ENCODE results near the gene GANAB.
"Not testable (repeated sequence)": the region's sequence is repeated elsewhere in the genome, so short reads cannot be mapped to it uniquely, and the experiment has no call there.

The GANAB gene

DNA sequence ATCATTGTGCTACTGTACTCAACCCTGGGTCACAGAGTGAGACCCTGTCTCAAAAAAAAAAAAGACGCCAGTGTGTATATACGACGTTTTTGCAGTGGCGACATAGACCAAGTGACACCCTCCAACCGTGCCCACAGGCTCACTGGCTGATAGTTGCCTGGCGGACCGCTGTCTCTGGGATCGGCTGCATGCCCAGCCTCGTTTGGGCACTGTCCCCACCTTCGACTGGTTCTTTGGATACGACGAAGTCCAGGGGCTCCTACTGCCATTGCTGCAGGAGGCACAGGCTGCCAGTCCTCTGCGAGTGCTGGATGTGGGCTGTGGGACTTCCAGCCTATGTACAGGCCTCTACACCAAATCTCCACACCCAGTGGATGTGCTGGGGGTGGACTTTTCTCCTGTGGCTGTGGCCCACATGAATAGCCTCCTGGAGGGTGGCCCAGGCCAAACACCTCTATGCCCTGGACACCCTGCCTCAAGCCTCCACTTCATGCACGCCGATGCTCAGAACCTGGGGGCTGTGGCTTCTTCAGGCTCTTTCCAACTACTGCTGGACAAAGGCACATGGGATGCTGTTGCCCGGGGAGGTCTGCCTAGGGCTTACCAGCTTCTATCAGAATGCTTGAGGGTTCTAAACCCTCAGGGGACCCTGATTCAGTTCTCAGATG, 20.0 kb upstream of the GANAB start:
- no peak for DNase-seq

DNA sequence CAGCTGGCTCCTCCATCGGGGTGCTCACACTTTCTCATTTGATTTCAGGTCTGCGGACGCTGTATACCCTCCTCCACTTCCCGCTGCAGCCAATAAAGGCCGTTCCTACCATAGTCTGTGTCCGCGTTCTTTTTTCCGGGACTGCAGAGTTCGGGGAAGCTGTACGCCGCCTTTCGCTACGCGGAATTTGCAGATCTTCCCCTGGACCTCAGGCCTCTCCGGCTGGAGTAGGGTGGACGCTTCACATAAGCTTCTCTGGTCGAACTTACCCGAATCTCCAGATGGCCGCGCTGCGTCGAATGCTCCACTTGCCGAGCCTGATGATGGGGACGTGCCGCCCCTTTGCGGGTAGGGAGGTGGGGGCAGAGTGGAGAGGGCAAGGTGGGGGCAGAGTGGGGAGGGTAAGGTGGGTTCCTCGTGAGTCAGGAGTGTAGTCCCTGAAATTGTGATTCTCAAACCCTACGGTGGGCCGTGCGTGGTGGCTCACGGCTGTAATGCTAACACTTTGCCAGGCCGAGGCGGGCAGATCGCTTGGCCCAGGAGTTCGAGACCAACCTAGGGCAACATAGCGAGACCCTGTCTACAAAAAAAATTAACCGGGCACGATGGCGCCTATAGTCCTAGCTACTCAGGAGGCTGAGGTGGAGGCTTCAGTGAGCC, 19.3 kb upstream of the GANAB start:
- DNase-seq: peak; percentile 78 to 80

DNA sequence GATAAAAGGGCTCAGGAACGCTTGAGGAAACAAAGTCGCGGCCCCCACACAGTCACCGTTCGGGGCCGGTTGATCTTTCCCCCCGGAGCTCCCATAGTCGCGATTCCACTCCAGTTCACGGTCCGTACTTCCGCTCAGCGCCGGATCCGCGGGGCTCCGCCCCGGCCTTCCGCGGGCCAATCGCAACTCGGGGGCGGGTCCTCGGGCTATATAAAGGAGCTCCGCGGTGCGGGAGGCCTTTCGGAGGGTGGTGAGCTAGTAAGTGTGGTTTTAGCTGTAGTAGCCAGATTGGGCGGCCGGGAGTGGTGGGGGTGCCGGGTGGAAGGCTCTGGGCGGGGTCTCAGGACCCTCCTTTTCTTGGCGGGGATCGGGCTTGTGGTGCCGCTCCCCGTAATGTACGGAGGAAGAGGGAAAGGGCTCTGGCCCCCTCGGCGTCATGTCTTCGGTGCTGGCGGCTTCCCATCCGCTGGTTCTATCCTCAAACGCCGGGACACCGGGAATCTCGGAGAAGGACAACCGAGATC, 18.7 kb upstream of the GANAB start, which contains the start of the genes C11orf98 and CSKMT:
Gene C11orf98 (minus strand): TSS at position 136 of the 524 bp plus-strand sequence. CDS start 41 bp downstream, at position 95.
Gene CSKMT (plus strand): TSS at position 238 of the 524 bp plus-strand sequence. CDS start 568 bp downstream, outside the sequence.
- DNase-seq: peak; percentile 82 to 98

DNA sequence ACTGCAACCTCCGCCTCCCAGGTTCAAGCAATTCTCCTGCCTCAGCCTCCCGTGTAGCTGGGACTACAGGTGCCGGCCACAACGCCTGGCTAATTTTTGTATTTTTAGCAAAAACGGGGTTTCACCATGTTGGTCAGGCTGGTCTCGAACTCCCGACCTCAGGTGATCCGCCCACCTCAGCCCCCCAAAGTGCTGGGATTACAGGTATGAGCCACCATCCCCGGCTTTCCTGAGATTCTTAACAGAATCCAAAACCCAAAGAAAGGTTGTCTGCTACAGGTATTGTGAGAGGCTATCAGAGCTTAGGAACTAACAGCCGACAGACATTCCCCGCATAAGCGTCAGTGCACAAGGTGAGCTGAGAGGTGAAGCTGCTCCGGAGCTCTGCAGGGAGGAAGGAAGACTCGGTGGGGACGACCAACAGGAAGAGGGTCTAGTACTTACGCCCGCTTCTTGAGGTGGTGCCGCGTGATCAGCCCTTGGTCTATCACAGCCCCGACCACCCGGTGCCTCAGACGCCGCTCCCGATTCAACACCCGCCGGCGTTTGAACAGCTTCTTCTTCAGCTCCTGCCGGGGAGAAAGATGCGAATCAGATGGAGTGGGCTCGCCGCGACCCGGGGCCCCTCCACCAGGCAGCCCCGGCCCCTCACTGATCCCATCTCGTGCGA, 18.1 kb upstream of the GANAB start:
- peak; percentile 69 to 85 for DNase-seq

DNA sequence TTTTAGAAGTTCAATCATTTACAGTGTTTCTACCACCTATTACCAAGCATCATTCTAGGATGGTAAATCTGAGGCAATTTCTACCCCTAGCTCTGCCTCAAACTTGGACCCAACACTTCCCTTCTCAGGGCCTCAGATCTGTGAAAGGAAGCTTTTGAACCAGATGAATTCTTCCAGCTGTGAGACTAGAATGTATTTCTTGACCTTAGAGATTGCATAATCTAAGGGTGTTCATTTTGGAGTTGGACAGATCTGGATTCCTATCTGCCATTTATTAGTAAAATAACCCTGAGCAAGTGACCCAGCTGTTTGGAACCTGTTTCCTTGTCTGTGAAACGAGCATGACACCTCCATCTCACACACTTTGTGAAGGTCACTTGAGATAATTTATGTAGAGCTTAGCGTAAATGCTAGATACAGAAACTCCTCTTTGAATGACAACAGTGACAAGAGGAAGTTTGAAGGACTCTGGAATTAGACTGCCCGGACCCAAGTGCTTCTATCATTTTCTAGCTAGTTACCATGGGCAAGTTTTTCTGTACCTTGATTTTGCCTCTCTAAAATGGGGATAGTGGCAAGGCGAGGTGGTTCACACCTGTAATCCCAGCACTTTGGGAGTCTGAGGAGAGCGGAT, 10.5 kb upstream of the GANAB start:
- DNase-seq: no peak

DNA sequence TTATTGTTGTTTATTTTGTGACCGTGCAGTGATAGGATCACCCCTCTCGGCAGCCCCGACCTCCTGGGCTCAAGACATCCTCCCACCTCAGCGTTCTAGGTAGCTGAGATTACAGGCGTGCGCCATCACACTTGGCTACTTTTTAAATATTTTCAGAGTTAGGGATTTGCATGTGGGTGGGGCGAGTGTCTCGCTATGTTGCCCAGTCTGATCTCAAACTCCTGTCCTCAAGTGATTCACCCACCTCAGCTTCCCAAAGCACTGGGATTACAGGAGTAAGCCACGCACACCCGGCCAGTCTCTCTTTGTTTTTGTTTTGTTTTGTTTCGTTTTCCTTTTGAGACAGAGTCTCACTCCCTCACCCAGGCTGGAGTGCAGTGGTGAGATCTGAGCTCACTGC, 7.9 kb upstream of the GANAB start:
- DNase-seq: no peak

DNA sequence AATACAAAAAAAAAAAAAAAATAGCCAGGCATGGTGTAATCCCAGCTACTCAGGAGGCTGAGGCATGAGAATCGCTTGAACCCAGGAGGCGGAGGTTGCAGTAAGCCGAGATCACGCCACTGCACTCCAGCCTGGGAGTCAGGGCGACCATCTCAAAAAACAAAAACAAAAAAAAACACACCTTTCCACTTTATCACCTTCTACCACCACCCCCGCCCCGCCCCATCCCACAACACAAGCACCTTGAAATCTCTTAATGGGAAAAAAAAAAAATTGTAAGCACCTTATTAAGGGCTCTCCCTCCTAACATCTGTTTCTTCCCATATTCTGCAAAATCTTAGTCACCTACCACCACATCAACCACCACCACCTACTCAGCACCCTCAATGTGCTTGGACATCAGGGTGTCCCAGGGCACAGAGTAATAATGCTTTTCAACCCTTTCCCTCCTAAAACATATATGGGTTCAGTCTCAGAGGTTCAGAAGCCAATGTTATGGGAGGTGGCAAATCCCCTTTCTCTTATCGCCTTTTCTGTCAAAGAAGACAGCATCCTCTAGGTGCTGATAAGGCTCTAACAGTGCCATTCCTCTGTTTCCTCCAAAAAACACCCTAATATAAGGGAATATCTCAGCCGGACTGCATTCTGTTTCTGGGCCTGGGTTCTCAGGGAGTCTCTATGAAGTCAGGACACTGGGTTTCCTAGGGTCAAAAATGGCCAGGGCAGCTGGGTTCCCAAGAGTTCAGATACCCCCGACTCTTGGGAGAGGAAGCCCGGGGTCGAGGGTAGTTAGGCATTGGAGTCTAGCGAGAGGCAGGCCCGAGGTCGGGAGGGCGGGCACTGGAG, 6.0 kb upstream of the GANAB start:
- DNase-seq: no peak

DNA sequence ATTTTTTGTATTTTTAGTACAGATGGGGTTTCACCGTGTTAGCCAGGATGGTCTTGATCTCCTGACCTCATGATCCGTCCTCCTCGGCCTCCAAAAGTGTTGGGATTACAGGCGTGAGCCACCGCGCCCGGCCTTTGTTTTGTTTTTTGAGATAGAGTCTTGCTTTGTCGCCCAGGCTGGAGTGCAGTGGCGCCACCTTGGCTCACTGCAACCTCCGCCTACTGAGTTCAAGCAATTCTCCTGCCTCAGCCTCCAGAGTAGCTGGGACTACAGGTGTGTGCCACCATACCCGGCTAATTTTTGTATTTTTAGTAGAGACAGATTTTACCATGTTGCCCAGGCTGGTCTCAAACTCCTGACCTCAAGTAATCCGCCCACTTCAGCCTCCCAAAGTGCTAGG, 3.9 kb upstream of the GANAB start:
- not testable (repeated sequence) for DNase-seq

DNA sequence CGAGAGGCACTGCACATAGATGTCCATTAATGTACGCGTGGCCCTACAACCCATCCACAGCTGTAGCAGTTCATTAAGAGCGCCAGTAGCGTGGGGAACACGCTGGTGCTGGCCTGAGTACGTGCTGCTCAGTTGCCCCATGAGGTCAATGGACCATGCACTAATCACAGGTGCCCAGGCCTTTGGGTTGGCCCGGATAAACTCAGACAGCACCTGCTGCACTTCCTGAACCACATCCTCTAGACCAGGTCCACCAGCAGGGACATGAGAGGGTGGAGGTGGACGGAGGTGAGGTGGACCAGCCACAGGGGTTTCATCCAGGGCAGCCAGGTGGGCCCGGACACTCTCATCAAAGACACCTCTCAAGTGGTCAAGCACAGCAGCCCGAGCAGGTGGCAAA, 3.1 kb upstream of the GANAB start:
- DNase-seq: no peak

DNA sequence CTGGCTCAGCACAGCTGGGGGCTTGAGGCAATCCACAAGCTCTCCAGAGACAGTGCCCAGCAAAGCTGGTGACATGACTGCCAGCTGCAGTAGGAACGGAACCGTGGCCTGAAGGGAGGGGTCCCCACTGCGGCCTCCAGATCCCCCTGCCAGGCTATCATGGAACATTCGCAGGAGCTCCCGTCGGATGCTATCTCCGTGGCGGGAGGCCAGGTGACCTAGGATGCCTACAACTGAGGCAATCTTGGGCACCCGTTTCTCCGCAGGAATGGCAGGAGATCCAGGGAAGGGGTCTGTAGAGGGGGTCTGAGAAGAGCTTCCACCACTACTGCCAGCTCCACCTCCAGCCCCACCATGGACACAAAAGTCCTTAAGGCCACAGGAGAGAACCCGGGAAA, 2.6 kb upstream of the GANAB start:
- no peak for DNase-seq

DNA sequence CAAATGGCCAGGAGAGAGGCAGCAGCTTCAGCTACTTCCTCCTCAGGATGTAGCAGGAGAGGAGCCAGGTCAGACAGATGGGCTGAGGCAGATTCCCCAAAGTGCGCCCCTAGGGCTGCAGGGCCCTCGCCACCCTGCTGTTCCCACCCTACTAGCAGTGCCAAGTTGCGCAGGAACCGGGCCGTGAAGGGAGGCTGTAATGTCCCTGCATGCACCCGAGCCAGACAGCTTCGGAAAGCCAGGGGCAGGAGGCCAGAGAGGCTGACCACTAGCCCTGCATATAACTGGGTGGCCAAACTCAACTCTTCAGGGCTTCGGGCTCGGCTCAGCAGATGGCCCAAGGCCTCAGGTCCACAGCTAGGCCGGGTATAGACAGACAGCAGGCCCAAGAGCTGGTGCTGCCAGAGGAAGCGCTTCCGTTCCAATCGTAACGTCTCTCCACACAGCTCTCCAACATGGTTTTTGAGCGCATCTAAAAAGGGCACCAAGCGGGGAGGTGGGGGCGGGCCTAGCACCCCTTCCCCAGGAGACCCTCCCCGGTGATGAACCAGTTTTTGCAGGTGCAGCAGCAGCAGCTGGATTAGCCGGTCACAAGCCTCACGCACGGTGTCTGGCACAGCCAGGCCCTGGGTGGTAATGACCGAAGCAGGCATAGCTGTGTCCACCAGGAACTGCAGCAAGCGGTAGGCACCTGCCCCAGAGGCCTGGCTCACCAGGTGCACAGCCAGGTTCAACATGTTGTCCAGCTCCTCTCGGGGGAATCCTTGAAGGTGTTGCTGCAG, 2.0 kb upstream of the GANAB start:
- DNase-seq: no peak

DNA sequence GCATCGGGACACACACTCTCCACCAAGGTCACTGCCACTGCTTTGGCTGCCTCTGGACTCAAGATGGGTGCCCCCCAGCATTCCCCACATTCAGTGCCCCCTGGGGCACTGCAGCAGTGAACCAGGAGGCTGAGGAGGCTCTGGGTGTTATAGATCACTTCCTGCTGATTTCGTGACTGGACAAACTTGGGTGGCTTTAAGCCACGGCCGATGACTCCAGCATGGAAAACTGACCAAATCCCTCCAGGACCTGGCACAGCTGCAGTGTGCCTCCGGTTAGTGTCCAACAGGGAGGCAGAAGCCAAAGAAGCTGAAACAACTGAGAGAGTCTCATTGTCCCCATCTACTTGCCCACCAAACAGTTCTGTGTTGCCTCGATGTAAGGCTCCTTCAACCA, 1.2 kb upstream of the GANAB start:
- no peak for DNase-seq

DNA sequence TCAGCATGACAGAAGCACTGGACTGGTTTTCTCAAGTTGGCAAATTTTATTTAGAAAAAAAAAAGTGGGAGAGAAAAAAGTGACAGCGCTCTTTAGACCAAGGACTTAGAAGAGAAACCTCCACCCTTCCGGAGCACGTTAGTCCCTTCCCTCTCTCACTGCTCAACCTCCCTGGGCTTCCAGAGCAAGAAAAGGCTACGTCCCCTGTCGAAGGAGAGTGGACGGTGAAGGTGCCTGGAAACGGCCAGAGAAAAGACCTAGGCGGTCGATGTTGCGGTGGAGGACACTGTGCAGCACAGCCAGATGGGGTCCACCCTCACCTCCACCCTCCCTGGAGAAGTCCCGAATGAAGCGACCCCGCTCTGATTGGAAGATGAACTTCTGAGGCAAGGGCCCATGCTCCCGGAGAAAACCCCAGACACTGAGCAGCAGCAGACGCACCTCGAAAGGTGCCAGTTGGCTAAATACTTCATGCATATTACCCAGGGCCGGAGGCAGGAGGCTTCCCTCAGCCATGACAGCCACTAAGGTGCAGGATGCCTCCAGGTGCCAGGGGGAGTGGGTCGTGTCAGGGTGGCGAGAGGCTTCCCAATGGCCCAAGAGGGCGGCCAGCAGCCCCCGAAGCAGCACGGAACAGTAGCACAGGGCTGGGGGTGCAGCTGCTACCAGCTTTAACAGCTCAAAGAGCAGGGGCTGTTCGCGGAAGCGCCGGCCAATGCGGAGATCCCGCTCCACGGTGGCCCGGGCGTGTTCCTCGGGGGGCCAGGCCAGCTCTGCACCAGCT, 604 bp upstream of the GANAB start:
- no peak for DNase-seq

DNA sequence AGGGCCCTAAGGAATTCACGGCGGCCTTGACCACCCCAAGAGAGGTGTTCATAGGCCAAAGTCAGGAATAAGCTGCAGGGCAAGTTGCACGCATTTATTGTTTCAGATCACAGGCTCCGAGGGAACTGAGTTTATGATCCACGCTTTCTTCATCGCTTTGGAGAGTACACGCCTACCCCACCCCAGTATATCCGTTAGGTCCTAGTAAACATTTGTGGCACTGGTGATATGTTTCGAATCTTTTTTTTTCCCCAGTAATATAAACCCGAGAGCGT, 805 bp downstream of the GANAB start:
- no peak for DNase-seq

DNA sequence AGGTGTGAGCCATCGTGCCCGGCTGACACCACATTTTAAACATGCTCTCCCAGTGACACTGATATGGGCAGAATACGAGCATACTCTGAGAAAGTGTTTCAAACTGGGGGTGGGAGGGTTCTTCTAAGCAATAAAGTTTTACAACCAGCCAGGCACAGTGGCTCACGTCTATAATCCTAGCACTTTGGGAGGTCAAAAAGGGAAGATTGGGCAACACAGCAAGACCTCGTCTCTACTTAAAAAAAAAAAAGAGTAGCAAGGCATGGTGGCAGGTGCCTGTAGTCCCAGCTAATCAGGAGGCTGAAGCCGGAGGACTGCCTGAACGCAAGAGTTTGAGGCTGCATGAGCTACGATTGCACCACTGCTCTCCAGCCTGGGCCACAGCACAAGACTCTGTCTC, 2.2 kb downstream of the GANAB start:
- DNase-seq: no peak

DNA sequence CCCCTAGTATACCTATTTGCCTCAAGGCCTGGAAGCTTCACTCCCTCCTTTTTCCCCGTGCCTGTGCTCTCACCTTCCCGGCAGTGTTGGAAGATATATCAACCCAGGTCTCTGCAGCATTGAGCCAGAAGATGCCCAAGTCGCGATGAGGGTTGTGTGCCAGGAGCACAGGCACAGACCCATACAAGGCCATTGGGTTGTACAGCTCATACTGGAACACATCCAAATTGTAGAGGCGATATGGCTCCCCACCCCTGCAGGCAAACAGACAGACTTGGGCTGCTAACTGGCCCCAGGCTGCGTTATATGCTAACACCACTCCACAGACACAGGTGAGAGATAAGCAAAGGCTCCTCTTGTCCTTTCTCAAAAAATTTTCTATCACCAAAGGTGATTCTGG, 13.9 kb downstream of the GANAB start:
- no peak for DNase-seq

DNA sequence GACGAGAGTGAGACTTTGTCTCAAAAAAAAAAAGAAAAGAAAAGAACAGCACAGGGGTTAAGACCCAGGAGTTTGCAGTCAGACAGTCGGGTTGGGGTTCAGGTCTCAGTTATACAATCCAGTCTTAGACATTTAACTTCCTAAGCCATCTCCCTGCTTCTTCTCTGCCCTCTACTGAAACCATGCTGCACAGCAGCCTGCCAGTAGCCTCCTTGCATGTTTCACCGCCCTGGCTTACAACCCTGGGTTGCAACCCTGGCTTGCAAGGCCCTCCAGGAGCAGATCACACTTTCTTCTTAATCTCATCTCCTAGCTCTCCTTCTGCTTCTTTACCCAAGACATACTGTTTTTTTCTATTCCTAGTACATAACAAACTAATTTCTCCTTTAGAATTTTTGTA, 18.7 kb downstream of the GANAB start:
- DNase-seq: no peak

DNA sequence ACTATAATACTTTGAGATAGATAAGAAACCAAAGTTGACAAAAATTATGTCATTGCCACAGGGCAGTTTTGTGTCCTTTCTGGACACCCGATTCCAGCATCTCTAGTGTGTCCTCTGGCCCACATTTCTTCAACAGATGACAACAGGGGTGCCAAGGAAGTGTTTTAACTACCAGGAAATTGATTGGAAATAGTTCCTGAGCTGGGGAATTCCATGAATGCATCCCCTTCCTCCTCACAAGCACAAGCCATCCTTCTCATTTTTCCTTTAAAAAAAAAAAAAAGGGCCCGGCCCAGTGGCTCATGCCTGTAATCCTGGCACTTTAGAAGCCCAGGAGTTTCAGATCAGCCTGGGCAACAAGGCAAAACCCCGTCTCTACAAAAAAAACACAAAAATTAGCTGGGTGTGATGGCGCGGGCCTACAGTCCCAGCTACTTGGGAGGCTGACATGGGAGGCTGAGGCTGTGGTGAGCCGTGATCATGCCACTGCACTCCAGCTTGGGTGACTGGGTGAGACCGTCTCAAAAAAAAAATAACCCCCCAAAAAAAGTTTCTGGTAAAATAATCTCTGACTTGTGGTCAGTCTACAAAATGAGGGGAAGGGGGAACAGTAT, 23.8 kb downstream of the GANAB start:
- no peak for DNase-seq

DNA sequence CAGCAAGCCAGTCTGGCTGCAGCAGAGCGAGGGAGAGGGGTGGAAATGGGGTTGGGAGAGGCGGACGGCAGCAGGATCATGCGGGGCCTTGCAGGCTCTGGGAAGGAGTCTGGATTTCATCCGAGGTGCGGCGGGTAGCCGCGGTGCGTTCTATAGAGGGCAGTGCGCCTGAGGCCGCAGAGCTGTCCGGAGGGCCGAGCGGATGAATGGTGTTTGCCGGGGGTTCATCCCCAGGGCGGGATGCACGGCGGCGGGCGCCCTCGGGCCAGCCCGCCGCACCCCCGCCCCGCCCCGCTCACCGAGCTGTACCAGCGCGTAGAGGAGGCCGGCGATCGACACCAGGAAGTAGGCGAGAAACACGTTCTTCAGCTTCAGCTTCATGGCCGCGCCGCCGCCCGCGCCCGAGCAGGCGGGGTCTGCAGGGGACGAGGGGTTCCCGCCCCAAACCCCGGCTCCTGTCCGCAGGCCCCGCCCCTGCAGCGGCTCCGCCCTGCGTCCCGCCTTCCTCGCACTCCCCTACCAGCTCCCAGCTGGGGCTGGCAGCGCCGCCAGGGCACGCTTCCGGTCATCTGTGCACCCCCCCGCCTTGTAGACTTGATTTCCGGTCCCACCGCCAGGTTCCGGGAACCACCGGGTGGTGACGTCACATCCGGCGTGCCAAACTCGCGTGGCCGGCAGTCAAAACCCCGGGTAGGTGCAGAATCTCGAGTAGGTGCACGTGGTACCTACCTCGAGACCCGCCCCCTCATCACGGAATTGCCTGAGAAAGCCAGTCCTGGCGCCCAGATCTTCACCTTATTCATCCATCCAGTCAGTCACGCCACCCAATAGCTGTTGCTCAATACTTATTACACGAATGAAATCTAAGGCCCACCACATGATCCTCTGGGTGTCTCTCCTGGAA, 24.6 kb downstream of the GANAB start, which contains the start of gene B3GAT3:
Gene B3GAT3 (minus strand): TSS at position 420 of the 904 bp plus-strand sequence. CDS start 39 bp downstream, at position 381.
- peak; percentile 97 to 99 for DNase-seq
